WTC11 (cell line): ENCODE measurements around the gene CCSER1. TPM values are rescaled to one million over a fixed set of nuclear protein-coding genes. Genes with fewer than 3 reads are reported as not detected.

Source experiments
- ATAC-seq: fragments of 200-7000 bp; cut with Tn5 transposase; 2 replicates; pipeline ENCODE4 v1.10.0; 2021; ENCODE audit warnings: mild to moderate bottlenecking, moderate library complexity
- CTCF ChIA-PET: fragments of 300-600 bp; sonication (Branson Sonifier 250); formaldehyde crosslinking; loops from one replicate; lab custom pipeline; 2021; ENCODE audit warnings: antibody characterized with exemption; lab: Charles Lee
- POLR2A ChIA-PET: fragments of 350-600 bp; sonication (Branson Sonifier 250); formaldehyde crosslinking; loops from one replicate; lab custom pipeline; 2021; ENCODE audit warnings: antibody characterized with exemption; lab: Charles Lee
- DNase-seq: peaks from one replicate; pipeline ENCODE4 v3.0.0; 2021; ENCODE audit warnings: low spot score
- H3K27ac Mint-ChIP-seq: 2 replicates; pipeline ENCODE4 v1.8.0; 2021; ENCODE audit warnings: mixed read lengths
- H3K27me3 Mint-ChIP-seq: 2 replicates; pipeline ENCODE4 v1.8.0; 2021; ENCODE audit warnings: low read depth, mild to moderate bottlenecking, moderate library complexity, mixed read lengths
- H3K36me3 Mint-ChIP-seq: 2 replicates; pipeline ENCODE4 v1.8.0; 2021; ENCODE audit warnings: mixed read lengths
- H3K4me1 Mint-ChIP-seq: 2 replicates; pipeline ENCODE4 v1.8.0; 2022; ENCODE audit warnings: mixed read lengths
- H3K4me3 Mint-ChIP-seq: 2 replicates; pipeline ENCODE4 v1.8.0; 2021; ENCODE audit warnings: mild to moderate bottlenecking, moderate library complexity, mixed read lengths
- H3K9me3 Mint-ChIP-seq: 2 replicates; pipeline ENCODE4 v1.8.0; 2021; ENCODE audit warnings: mixed read lengths
- AR ChIP-seq: fragments of 250-450 bp; sonication (Bioruptor Pico); IDR thresholded peaks from 2 replicates; pipeline ENCODE4 v1.9.0; 2021; ENCODE audit warnings: mild to moderate bottlenecking
- ATF1 ChIP-seq: sonication (generic); formaldehyde crosslinking; IDR thresholded peaks from 2 replicates; pipeline ENCODE4 v1.8.1; 2023; ENCODE audit warnings: mild to moderate bottlenecking, moderate library complexity, missing genetic modification reagents
- ATF6 ChIP-seq: sonication (generic); formaldehyde crosslinking; IDR thresholded peaks from 2 replicates; pipeline ENCODE4 v1.8.1; 2023; ENCODE audit warnings: mild to moderate bottlenecking, missing genetic modification reagents
- CDX4 ChIP-seq: fragments of 250-450 bp; sonication (Bioruptor Pico); IDR thresholded peaks from 2 replicates; pipeline ENCODE4 v1.9.0; 2021; ENCODE audit warnings: moderate library complexity, mild to moderate bottlenecking, inconsistent platforms, borderline replicate concordance
- CREB1 ChIP-seq: sonication (generic); formaldehyde crosslinking; IDR thresholded peaks from 2 replicates; pipeline ENCODE4 v1.8.0; 2023; ENCODE audit warnings: mild to moderate bottlenecking, missing genetic modification reagents
- E2F5 ChIP-seq: sonication (generic); formaldehyde crosslinking; IDR thresholded peaks from 2 replicates; pipeline ENCODE4 v1.8.1; 2022; ENCODE audit warnings: mild to moderate bottlenecking, moderate library complexity, missing genetic modification reagents
- ELF4 ChIP-seq: sonication (generic); formaldehyde crosslinking; IDR thresholded peaks from 2 replicates; pipeline ENCODE4 v1.8.1; 2022; ENCODE audit warnings: low read depth, mild to moderate bottlenecking, moderate library complexity, missing genetic modification reagents
- ERG ChIP-seq: fragments of 250-450 bp; sonication (Bioruptor Pico); IDR thresholded peaks from 2 replicates; pipeline ENCODE4 v1.8.0; 2021; ENCODE audit warnings: mild to moderate bottlenecking
- KAT7 ChIP-seq: sonication (generic); formaldehyde crosslinking; IDR thresholded peaks from 2 replicates; pipeline ENCODE4 v1.8.1; 2023; ENCODE audit warnings: missing genetic modification reagents, mild to moderate bottlenecking, borderline replicate concordance
- NFATC4 ChIP-seq: fragments of 250-450 bp; sonication (Bioruptor Pico); IDR thresholded peaks from 2 replicates; pipeline ENCODE4 v1.9.0; 2021; ENCODE audit warnings: mild to moderate bottlenecking
- NFYB ChIP-seq: sonication (generic); formaldehyde crosslinking; conservative IDR thresholded peaks from 2 replicates; pipeline ENCODE4 v1.8.0; 2022; ENCODE audit warnings: low read depth, missing genetic modification reagents
- ZNF138 ChIP-seq: sonication (generic); formaldehyde crosslinking; conservative IDR thresholded peaks from 2 replicates; pipeline ENCODE4 v1.8.1; 2022; ENCODE audit warnings: mild to moderate bottlenecking, moderate library complexity, missing genetic modification reagents
- ZNF219 ChIP-seq: sonication (generic); formaldehyde crosslinking; IDR thresholded peaks from 2 replicates; pipeline ENCODE4 v1.8.0; 2023; ENCODE audit warnings: missing genetic modification reagents, mild to moderate bottlenecking, borderline replicate concordance
- ZNF396 ChIP-seq: fragments of 250-450 bp; sonication (Bioruptor Pico); IDR thresholded peaks from 2 replicates; pipeline ENCODE4 v1.8.0; 2021; ENCODE audit warnings: mild to moderate bottlenecking, moderate library complexity, borderline replicate concordance
- ZNF532 ChIP-seq: fragments of 250-450 bp; sonication (Bioruptor Pico); IDR thresholded peaks from 2 replicates; pipeline ENCODE4 v1.9.0; 2021; ENCODE audit warnings: mild to moderate bottlenecking, borderline replicate concordance
- total RNA-seq: library from RNA; stranded (reverse); gene quantifications from 3 replicates; pipeline ENCODE4 v1.2.3, GENCODE V29; 2021

The CCSER1 gene
- total RNA-seq, 1 experiment from 2014 or later = 0.87 TPM

- TF ChIP-seq ZNF138 (CRISPR knock-in tag) (no peak), ZNF219 (CRISPR knock-in tag) (no peak)
Observed at GRCh38 chr4:90546114-90546513, 418.9 kb downstream of the CCSER1 start (continued).

- no peaks in the 10 kb centered on the region for H3K4me1 Mint-ChIP-seq
- DNase-seq = no peak
- H3K36me3 Mint-ChIP-seq = no peaks in the 10 kb centered on the region
- no peak overlapping the region for H3K4me3 Mint-ChIP-seq
- TF ChIP-seq ZNF396 = no peak
- no peak for TF ChIP-seq ZNF532 (CRISPR knock-in tag)
- no peak for TF ChIP-seq NFATC4 (CRISPR knock-in tag)
- TF ChIP-seq ELF4 (CRISPR knock-in tag) = no peak
- TF ChIP-seq ZNF219 (CRISPR knock-in tag) = no peak
- no peak for TF ChIP-seq ATF1 (CRISPR knock-in tag)
- no peak for TF ChIP-seq CDX4 (CRISPR knock-in tag)
- TF ChIP-seq ATF6 (CRISPR knock-in tag) = no peak
- no peak for TF ChIP-seq AR (CRISPR knock-in tag)
- TF ChIP-seq ERG (CRISPR knock-in tag) = no peak
- no peak for TF ChIP-seq NFYB
- TF ChIP-seq CREB1 (CRISPR knock-in tag) = no peak
- TF ChIP-seq KAT7 (CRISPR knock-in tag) = no peak
- TF ChIP-seq E2F5 (CRISPR knock-in tag) = no peak
- TF ChIP-seq, all 79 proteins: peak for 0
- Mint-ChIP-seq H3K9me3 (peaks cover 2% of the 10 kb centered on the region), H3K27ac (no peak overlapping the region), H3K27me3 (no peaks in the 10 kb centered on the region)
- ChIA-PET CTCF (no interaction called here), POLR2A (no interaction called here)
- ATAC-seq = no peak
Observed at GRCh38 chr4:90570615-90571014, 443.4 kb downstream of the CCSER1 start.
